ENCODE measurements around the gene ATG16L2.
A peak's percentile ranks its signal among the peaks of the same experiment; 100 is the strongest.

DNA sequence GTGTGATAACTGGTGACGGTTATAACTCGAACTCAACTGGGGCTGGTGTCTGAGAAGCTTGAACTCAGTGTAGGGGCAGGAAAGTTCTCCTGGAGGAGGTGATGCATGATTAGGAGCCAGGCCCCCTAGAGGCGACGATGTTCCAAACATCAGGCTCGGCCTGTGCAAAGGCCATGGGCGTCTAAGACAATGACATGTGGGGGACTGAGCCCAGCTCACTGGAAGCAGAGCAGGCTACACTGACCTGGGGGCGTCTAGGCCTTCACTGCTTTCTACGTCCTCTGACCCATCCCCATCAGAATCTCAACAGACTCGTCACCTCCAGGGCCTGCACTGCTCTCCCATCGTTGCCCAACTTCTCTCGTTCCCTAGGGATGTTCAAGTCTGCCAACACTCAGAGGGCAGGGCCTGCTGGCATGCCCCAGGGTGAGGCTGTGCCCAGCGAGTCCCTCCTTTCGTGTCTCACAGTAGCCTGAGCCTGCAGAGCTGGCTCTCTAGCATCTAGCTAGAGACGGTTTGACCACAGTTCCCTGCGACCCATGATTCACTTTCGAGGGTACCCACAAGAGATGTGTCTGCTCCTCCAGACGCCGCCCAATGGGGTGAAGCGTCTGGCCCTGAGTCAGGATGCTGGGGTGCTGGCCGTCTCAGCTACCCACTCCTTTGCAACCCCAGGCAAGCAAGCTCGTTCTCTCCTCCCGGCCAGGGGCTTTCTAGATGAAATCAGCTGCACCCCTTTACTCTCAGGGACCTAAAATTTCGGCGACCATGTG, 1.1 kb upstream of the ATG16L2 start:
- no peak for TF ChIP-seq POLR2A (IDR thresholded peaks at IDR 0.05)
- peak; percentile 39 to 54 (median 44) for TF ChIP-seq CTCF (IDR thresholded peaks at IDR 0.05)
